K562 (cell line): ENCODE measurements around the gene PRKCE.

ENCODE experiments used
- ESRRA ChIP-seq: fragments of 450-650 bp; IDR thresholded peaks from 2 replicates; pipeline ENCODE4 v1.6.1; 2014; ENCODE audit warnings: low read depth, mild to moderate bottlenecking, moderate library complexity, borderline replicate concordance
- SPI1 ChIP-seq: IDR thresholded peaks from 2 replicates; pipeline ENCODE4 v1.6.1; 2011; ENCODE audit warnings: low read depth, low read length, control low read depth, borderline replicate concordance

GRCh38 chr2:46225150-46225625 lies 573.7 kb downstream of the PRKCE start:
- no peak for TF ChIP-seq ESRRA
- TF ChIP-seq SPI1 = no peak
